ENCODE measurements around the gene TEDC2. TPM values are rescaled to one million over a fixed set of nuclear protein-coding genes. Genes with fewer than 3 reads are reported as not detected.

The TEDC2 gene
- total RNA-seq, 1 donor from 2014 or later: 29.1 TPM

- Histone ChIP-seq H3K79me2 (ENCODE audit: low read depth) (peaks cover 41% of the 10 kb centered on the region), H3K4me2 (peak overlapping the region; percentile 99), H3F3A (ENCODE audit: low read depth) (peaks cover 14% of the 10 kb centered on the region), H2AFZ (replicated peaks) (peak overlapping the region; percentile 43), H3K9me3 (ENCODE audit: low read depth) (no peaks in the 10 kb centered on the region), H3K4me3 (peak overlapping the region; percentile 99), H3K36me3 (no peaks in the 10 kb centered on the region), H3K9ac (peak overlapping the region; percentile 98), H4K20me1 (ENCODE audit: low read depth) (peaks cover 37% of the 10 kb centered on the region), H3K27ac (peak overlapping the region; percentile 100), H3K27me3 (no peaks in the 10 kb centered on the region), H3K4me1 (peaks cover 29% of the 10 kb centered on the region)
- DNase-seq (ENCODE audit: low spot score): peak; percentile 67
- peak; percentile 48 for TF ChIP-seq CTCF (IDR thresholded peaks at IDR 0.05)
- TF ChIP-seq EZH2phosphoT487 (IDR thresholded peaks at IDR 0.05): no peak
- Mint-ChIP-seq H3K27me3 (ENCODE audit: insufficient read depth, low read depth) (peaks cover 17% of the 10 kb centered on the region), H3K4me3 (peak overlapping the region; percentile 89), H3K4me1 (peaks cover 51% of the 10 kb centered on the region), H3K9me3 (no peaks in the 10 kb centered on the region), H3K36me3 (no peaks in the 10 kb centered on the region), H3K27ac (peak overlapping the region; percentile 93)
Measured at GRCh38 chr16:2512735-2513404, 53.0 kb downstream of the TEDC2 start.

GRCh38 chr16:2513405-2514332 lies 53.8 kb downstream of the TEDC2 start, which contains the start of gene ATP6V0C:
Gene ATP6V0C, plus strand, starts transcription at chr16:2513952. Its CDS starts 152 bp downstream, at chr16:2514104.
- Mint-ChIP-seq H3K27ac (peak within 1 kb of the TSS; percentile 93), H3K4me3 (peak within 1 kb of the TSS; percentile 93), H3K9me3 (no peaks in the 10 kb centered on the region), H3K4me1 (peaks cover 51% of the 10 kb centered on the region), H3K27me3 (ENCODE audit: insufficient read depth, low read depth) (peaks cover 15% of the 10 kb centered on the region), H3K36me3 (no peaks in the 10 kb centered on the region)
- Histone ChIP-seq H3K27me3 (no peaks in the 10 kb centered on the region), H3K79me2 (ENCODE audit: low read depth) (peaks cover 49% of the 10 kb centered on the region), H2AFZ (replicated peaks) (peak within 1 kb of the TSS; percentile 43), H3K36me3 (no peaks in the 10 kb centered on the region), H3F3A (ENCODE audit: low read depth) (peaks cover 22% of the 10 kb centered on the region), H3K9ac (peak within 1 kb of the TSS; percentile 98), H3K27ac (peak within 1 kb of the TSS; percentile 100), H3K4me1 (peaks cover 29% of the 10 kb centered on the region), H4K20me1 (ENCODE audit: low read depth) (peaks cover 45% of the 10 kb centered on the region), H3K9me3 (ENCODE audit: low read depth) (no peaks in the 10 kb centered on the region), H3K4me2 (peak within 1 kb of the TSS; percentile 99), H3K4me3 (peak within 1 kb of the TSS; percentile 99)
- DNase-seq (ENCODE audit: low spot score): peak; percentile 97
- TF ChIP-seq EZH2 (IDR thresholded peaks at IDR 0.05): no peak
- TF ChIP-seq EZH2phosphoT487 (IDR thresholded peaks at IDR 0.05): no peak

Small RNA genes lying within 50 kb of the gene (microRNA-seq; reads per million reads assigned to microRNA genes)
- gene MIR6767 (not detected), gene MIR6768 (not detected)

Small RNA genes lying within 50 kb of the gene (small RNA-seq; reads per million reads assigned to genes)
- gene MIR6768: not detected

Other genes with a start within 250 kb of the TEDC2 start
- gene BRICD5, start 249.2 kb upstream of the TEDC2 start, total RNA-seq (ENCODE audit: low replicate concordance): 5.2 and 14.5 TPM in 2 replicates
- 13.3 and 42.9 TPM in 2 replicates for gene PGP, start 245.3 kb upstream of the TEDC2 start, total RNA-seq (ENCODE audit: low replicate concordance)
- 7.4 and 37.7 TPM in 2 replicates for gene E4F1, start 236.5 kb upstream of the TEDC2 start, total RNA-seq (ENCODE audit: low replicate concordance)
- gene DNASE1L2, start 223.7 kb upstream of the TEDC2 start, total RNA-seq (ENCODE audit: low replicate concordance): 0.21 and 1.6 TPM in 2 replicates
- gene ECI1, start 208.5 kb upstream of the TEDC2 start, total RNA-seq (ENCODE audit: low replicate concordance): 39.7 and 85.6 TPM in 2 replicates
- gene RNPS1, start 192.0 kb upstream of the TEDC2 start, total RNA-seq (ENCODE audit: low replicate concordance): 176 and 284 TPM in 2 replicates
- gene ABCA3, start 119.4 kb upstream of the TEDC2 start, total RNA-seq (ENCODE audit: low replicate concordance): 9.7 and 10.8 TPM in 2 replicates
- 41.6 and 67.3 TPM in 2 replicates for gene CCNF, start 30.7 kb upstream of the TEDC2 start, total RNA-seq (ENCODE audit: low replicate concordance)
- 1.7 and 3.6 TPM in 2 replicates for gene NTN3, start 11.2 kb downstream of the TEDC2 start, total RNA-seq (ENCODE audit: low replicate concordance)
- gene TBC1D24, start 15.0 kb downstream of the TEDC2 start, total RNA-seq (ENCODE audit: low replicate concordance): 8.2 and 11.9 TPM in 2 replicates
- 11.6 and 44.3 TPM in 2 replicates for gene ATP6V0C, start 53.8 kb downstream of the TEDC2 start, total RNA-seq (ENCODE audit: low replicate concordance)
- 11.7 and 39.2 TPM in 2 replicates for gene AMDHD2, start 60.3 kb downstream of the TEDC2 start, total RNA-seq (ENCODE audit: low replicate concordance)
- gene CEMP1, start 71.3 kb downstream of the TEDC2 start, total RNA-seq (ENCODE audit: low replicate concordance): 0.09 TPM in 1 of 2 replicates, not detected in the other
- 13.6 and 13.9 TPM in 2 replicates for gene PDPK1, start 77.9 kb downstream of the TEDC2 start, total RNA-seq (ENCODE audit: low replicate concordance)
- 21.6 and 34.5 TPM in 2 replicates for gene KCTD5, start 222.4 kb downstream of the TEDC2 start, total RNA-seq (ENCODE audit: low replicate concordance)

Data from neural progenitor cell (in vitro differentiated cells).